ENCODE results near the gene IPPK.

DNA sequence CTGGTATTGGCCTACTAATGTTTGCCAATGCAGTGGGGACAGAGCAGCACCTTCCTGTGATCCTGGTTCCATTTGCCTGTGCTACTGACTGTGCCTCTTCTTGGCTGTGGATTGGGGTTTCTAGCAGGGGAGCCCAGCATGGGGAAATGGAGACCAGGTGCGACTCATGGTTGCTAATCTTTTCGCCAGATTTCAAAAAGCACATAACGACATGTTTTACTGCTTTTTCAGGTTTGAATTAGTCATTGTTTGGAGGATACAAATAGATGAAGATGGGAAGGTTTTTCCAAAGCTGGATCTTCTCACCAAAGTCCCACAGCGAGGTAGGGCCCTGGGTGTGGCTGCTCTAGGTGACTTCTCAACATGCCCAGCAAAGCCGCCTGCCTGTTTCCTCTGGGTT lies 57.6 kb downstream of the IPPK start:
- TF ChIP-seq, protein P1, sequence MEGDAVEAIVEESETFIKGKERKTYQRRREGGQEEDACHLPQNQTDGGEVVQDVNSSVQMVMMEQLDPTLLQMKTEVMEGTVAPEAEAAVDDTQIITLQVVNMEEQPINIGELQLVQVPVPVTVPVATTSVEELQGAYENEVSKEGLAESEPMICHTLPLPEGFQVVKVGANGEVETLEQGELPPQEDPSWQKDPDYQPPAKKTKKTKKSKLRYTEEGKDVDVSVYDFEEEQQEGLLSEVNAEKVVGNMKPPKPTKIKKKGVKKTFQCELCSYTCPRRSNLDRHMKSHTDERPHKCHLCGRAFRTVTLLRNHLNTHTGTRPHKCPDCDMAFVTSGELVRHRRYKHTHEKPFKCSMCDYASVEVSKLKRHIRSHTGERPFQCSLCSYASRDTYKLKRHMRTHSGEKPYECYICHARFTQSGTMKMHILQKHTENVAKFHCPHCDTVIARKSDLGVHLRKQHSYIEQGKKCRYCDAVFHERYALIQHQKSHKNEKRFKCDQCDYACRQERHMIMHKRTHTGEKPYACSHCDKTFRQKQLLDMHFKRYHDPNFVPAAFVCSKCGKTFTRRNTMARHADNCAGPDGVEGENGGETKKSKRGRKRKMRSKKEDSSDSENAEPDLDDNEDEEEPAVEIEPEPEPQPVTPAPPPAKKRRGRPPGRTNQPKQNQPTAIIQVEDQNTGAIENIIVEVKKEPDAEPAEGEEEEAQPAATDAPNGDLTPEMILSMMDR (conservative IDR thresholded peaks at IDR 0.05; ENCODE audit: low read depth, low read length): no peak
- TF ChIP-seq POLR2A (IDR thresholded peaks at IDR 0.05; ENCODE audit: low read depth, low read length) (no peak), NFE2L2 (IDR thresholded peaks at IDR 0.05; ENCODE audit: low read depth, low read length) (no peak), RCOR1 (IDR thresholded peaks at IDR 0.05; ENCODE audit: insufficient replicate concordance, low read length) (no peak), FOS (IDR thresholded peaks at IDR 0.05; ENCODE audit: low read depth, low read length) (no peak), MAZ (IDR thresholded peaks at IDR 0.05; ENCODE audit: borderline replicate concordance, low read depth, low read length) (no peak), RAD21 (IDR thresholded peaks at IDR 0.05; ENCODE audit: low read length) (no peak), CEBPB (IDR thresholded peaks at IDR 0.05; ENCODE audit: low read depth, low read length) (no peak), CHD1 (IDR thresholded peaks at IDR 0.05; ENCODE audit: low read depth, low read length) (no peak), MAFK (IDR thresholded peaks at IDR 0.05; ENCODE audit: low read depth, low read length) (no peak), BHLHE40 (IDR thresholded peaks at IDR 0.05; ENCODE audit: low read depth, low read length) (no peak)
- TF ChIP-seq, protein P2, sequence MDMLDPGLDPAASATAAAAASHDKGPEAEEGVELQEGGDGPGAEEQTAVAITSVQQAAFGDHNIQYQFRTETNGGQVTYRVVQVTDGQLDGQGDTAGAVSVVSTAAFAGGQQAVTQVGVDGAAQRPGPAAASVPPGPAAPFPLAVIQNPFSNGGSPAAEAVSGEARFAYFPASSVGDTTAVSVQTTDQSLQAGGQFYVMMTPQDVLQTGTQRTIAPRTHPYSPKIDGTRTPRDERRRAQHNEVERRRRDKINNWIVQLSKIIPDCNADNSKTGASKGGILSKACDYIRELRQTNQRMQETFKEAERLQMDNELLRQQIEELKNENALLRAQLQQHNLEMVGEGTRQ (IDR thresholded peaks at IDR 0.05; ENCODE audit: low read depth, low read length): no peak
- TF ChIP-seq, protein P3, sequence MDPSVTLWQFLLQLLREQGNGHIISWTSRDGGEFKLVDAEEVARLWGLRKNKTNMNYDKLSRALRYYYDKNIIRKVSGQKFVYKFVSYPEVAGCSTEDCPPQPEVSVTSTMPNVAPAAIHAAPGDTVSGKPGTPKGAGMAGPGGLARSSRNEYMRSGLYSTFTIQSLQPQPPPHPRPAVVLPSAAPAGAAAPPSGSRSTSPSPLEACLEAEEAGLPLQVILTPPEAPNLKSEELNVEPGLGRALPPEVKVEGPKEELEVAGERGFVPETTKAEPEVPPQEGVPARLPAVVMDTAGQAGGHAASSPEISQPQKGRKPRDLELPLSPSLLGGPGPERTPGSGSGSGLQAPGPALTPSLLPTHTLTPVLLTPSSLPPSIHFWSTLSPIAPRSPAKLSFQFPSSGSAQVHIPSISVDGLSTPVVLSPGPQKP (IDR thresholded peaks at IDR 0.05; ENCODE audit: borderline replicate concordance, low read depth, low read length): no peak
